Ovary (tissue), 9 donors: ENCODE measurements around the gene AURKB. TPM values are rescaled to one million over a fixed set of nuclear protein-coding genes. Genes with fewer than 3 reads are reported as not detected.

Source experiments
- DNase-seq, 5 donors: peaks; one replicate each; pipeline ENCODE4 v3.0.0-alpha.2; 2019 to 2020
- H3K27ac ChIP-seq, 2 donors: fragments of 200-600 bp; one replicate each; pipeline versions ENCODE4 v1.5.1 to v1.8.0; 2019 to 2022
- H3K27me3 ChIP-seq: fragments of 200-600 bp; one replicate; pipeline ENCODE4 v1.8.0; 2022
- H3K36me3 ChIP-seq: fragments of 200-600 bp; sonication (generic); one replicate; pipeline ENCODE4 v1.5.1; 2019
- H3K4me1 ChIP-seq: one replicate; pipeline ENCODE4 v1.8.1; 2013; ENCODE audit warnings: mild to moderate bottlenecking, moderate library complexity; ENCODE audit not compliant: insufficient read depth
- H3K4me3 ChIP-seq: fragments of 200-600 bp; sonication (generic); one replicate; pipeline ENCODE4 v1.5.1; 2017
- H3K9me3 ChIP-seq, 2 donors: fragments of 200-600 bp in 1 of 2; sonication (generic) in 1 of 2; one replicate each; pipeline versions ENCODE4 v1.5.1 to v1.8.1; 2013 to 2019; ENCODE audit warnings: mild to moderate bottlenecking in 1 of 2, moderate library complexity in 1 of 2
- EP300 ChIP-seq: sonication (generic); formaldehyde crosslinking; IDR thresholded peaks from one replicate; pipeline ENCODE4 v1.6.1; 2017; ENCODE audit warnings: antibody characterized with exemption
- POLR2A ChIP-seq: fragments of 450-650 bp; IDR thresholded peaks from one replicate; pipeline ENCODE4 v1.6.1; 2017; ENCODE audit warnings: antibody characterized with exemption, mild to moderate bottlenecking, moderate library complexity
- WGBS, 3 donors: extraction: QIAGEN DNeasy Blood & Tissue Kit in 1 of 3; methylation state at CpG; one replicate each; pipeline versions ENCODE4 v1.1.5 to v1.1.7; 2013 to 2017; 5-methylcytosine and 5-hydroxymethylcytosine counted together
- intact Hi-C, 4 donors: fragments of 100-400 bp; cut with DNase I; formaldehyde crosslinking; loops; one replicate each; pipeline versions ENCODE4 v1.11.0 to v1.15.1; 2022 to 2023
- polyA plus RNA-seq, 2 donors: library from polyadenylated mRNA; stranded (reverse); fragments of 200-250 nt in 1 of 2; fragments of 350-450 nt in 1 of 2; fragmentation: Illumina TruSeq in 1 of 2; extraction: RNeasy Lipid Tissue Mini Kit (QIAGEN cat#74804) in 1 of 2; gene quantifications; one replicate each; pipeline ENCODE4 v1.2.3, GENCODE V29; 2013 to 2014
- total RNA-seq, 7 donors: library from RNA; depleted of rRNA in 2 of 7; stranded (reverse); fragments of >200 nt in 2 of 7; fragmentation: NEBNext Ultra II Directional in 3 of 7; extraction: Animal tissue kit (Norgen Biotek cat#: 25700) in 3 of 7; gene quantifications; one replicate each; pipeline versions ENCODE4 v1.1.0 to v1.2.4, GENCODE V29; 2016 to 2023
- TF ChIP-seq, protein P1 (sequence below), 3 donors: fragments of 450-650 bp in 2 of 3; fragments of 200-600 bp in 1 of 3; IDR thresholded peaks; one replicate each; pipeline versions ENCODE4 v1.5.1 to v1.8.0; 2016 to 2022; ENCODE audit warnings: antibody characterized with exemption in 3 of 3, mild to moderate bottlenecking in 1 of 3
- donor health status: DM: no; HTN: no; CAD: no; lungs with moderate emphysema.
- donor health status: DM: no; HTN: no; CAD: no.
- donor health status: Bipolar disorder and iron deficiency.
- donor health status: DM: yes; HTN: yes; CAD: no.
- donor health status: DM: no; HTN: no; CAD: no.
- donor health status: DM: yes; HTN: yes; CAD: no.

AURKB gene
- total and polyA plus RNA-seq, 9 donors: 0.68 to 1.7 (median 1.1) TPM; not detected in 3

DNA sequence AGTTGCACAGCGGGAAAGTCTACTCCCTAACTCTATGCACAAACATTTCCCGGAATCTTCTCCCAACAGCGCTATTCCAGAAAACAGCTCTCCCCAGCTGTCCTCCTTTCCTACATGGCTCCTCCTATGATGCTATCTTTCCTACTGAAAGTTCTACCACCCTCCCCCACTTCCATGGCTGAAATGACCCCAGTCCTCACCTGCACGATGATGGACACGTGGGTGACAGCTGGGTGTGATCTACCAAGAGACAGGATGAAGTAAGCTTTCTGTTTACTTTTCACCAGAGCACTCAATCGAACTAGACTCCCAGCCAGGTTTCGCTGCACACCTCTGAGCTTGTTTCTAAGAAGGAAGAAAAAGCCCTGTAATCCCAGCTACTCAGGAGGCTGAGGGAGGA lies 26.8 kb upstream of the AURKB start:
- H3K9me3 ChIP-seq: no peaks in the 10 kb centered on the region
- intact Hi-C loops: no loop called here
- 44 to 73% (median 57%) methylated on average over 7 of the region's 7 CpGs for WGBS, 3 donors
- TF ChIP-seq EP300 (no peak), POLR2A (no peak)
- TF ChIP-seq, protein P1, sequence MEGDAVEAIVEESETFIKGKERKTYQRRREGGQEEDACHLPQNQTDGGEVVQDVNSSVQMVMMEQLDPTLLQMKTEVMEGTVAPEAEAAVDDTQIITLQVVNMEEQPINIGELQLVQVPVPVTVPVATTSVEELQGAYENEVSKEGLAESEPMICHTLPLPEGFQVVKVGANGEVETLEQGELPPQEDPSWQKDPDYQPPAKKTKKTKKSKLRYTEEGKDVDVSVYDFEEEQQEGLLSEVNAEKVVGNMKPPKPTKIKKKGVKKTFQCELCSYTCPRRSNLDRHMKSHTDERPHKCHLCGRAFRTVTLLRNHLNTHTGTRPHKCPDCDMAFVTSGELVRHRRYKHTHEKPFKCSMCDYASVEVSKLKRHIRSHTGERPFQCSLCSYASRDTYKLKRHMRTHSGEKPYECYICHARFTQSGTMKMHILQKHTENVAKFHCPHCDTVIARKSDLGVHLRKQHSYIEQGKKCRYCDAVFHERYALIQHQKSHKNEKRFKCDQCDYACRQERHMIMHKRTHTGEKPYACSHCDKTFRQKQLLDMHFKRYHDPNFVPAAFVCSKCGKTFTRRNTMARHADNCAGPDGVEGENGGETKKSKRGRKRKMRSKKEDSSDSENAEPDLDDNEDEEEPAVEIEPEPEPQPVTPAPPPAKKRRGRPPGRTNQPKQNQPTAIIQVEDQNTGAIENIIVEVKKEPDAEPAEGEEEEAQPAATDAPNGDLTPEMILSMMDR (IDR thresholded peaks at IDR 0.05): no peak
- DNase-seq: no peak
- H3K36me3 ChIP-seq: no peaks in the 10 kb centered on the region
- H3K4me3 ChIP-seq: no peak overlapping the region
- H3K27me3 ChIP-seq: no peaks in the 10 kb centered on the region
- no peak overlapping the region for H3K27ac ChIP-seq
- H3K4me1 ChIP-seq: no peaks in the 10 kb centered on the region

DNA sequence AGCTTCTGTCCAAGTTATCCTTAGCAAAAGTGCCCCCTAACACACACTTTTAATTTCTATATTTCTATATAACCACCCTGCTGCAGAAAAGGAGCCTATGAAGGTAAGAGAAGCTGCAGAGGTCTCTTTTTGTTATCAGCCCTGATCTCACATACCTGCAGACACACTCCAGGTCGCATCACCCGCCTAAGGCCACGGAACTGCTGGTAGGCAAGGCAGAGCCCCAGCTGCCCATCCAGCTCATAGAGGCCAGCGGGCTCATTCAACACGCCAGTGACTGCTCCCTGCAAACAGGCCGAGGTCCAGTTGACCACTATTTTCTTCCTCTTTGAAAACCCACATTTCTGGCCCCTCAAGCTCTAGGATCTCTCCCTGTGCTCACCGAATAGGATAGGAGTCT lies 25.3 kb upstream of the AURKB start:
- no peak overlapping the region for H3K27ac ChIP-seq
- WGBS, 3 donors: 92 to 95% (median 95%) methylated on average over 7 of the region's 7 CpGs
- H3K4me1 ChIP-seq: no peaks in the 10 kb centered on the region
- intact Hi-C loops: no loop called here
- TF ChIP-seq POLR2A (no peak), EP300 (no peak)
- TF ChIP-seq, protein P1 (IDR thresholded peaks at IDR 0.05): no peak
- H3K36me3 ChIP-seq: no peaks in the 10 kb centered on the region
- H3K27me3 ChIP-seq: no peaks in the 10 kb centered on the region
- no peak overlapping the region for H3K4me3 ChIP-seq
- no peaks in the 10 kb centered on the region for H3K9me3 ChIP-seq
- DNase-seq: no peak

DNA sequence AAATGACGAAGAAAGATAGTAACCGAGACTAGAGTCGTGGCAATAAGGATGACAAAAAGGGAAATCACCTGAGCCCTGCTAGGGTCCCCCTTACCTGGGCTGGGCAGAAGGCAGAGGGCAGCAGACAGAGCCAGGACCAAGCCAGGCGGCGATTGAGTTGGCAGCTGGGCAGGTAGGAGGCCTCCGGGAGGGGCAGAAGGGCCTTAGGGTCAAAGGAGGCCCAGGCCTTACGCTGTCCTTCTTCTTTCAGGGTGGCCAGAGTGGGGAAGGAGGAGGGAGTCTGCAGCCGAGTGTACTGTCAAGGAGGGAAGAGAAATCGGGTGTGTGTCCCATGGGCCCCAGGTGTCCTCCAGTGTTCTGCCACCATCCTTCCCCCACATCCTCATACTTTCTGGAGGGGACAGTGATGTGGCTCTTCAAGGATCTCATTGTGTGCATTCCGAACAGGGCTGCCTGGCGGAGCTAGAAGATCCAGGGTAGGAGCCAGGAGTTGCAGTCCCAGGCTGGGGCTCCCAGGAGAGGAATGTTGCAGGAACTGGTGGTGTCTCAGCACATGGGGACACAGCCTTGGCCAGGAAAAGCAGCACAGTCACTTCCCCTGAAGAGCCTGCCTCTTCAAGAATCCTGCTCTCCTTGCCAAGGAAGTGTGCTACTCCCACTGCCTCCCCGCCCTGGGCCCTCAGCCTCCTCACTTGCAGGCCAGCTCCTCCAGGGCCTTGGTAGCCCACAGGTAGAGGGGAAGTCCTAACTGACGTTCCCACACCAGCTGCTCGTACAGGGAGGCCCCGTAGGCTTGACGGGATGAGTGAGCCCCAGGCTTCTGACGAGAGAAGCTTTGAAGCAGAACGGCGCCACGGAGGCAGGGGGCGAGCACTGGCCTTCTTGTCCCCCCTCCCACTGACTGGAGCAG lies 24.2 kb upstream of the AURKB start:
- H3K36me3 ChIP-seq: no peaks in the 10 kb centered on the region

DNA sequence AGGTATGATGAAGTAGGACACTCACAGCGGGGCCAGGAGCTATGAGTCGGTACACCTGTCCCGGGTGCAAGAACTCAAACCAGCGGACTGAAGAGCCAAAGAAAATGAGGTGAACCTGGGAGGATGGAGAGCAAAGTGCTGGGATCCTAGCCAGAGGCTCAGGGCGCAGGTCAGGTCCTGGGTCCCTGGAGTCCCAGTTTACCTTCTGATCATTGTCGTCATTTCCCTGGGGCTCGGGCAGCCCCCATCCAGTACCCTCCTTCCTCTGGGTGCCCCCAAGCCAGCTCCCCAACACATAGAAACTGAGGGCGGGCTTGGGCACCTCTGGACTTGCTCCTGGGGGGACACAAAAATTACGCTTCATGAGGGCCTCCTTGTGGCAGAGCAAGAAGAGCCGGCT lies 21.3 kb upstream of the AURKB start:
- intact Hi-C loops: no loop called here
- 89 to 96% (median 95%) methylated on average over 10 of the region's 10 CpGs for WGBS, 3 donors
- Histone ChIP-seq H3K9me3 (no peaks in the 10 kb centered on the region), H3K4me1 (peaks cover 3% of the 10 kb centered on the region), H3K4me3 (no peak overlapping the region), H3K27ac (no peak overlapping the region), H3K27me3 (no peaks in the 10 kb centered on the region), H3K36me3 (no peaks in the 10 kb centered on the region)
- DNase-seq: no peak
- TF ChIP-seq, protein P1 (IDR thresholded peaks at IDR 0.05): no peak
- TF ChIP-seq EP300 (no peak), POLR2A (no peak)

More for the DNA sequence above, 24.2 kb upstream of the AURKB start:
- intact Hi-C loops: no loop called here
- H3K27ac ChIP-seq: no peak overlapping the region
- no peak for TF ChIP-seq EP300
- TF ChIP-seq, protein P1 (IDR thresholded peaks at IDR 0.05): no peak
- TF ChIP-seq POLR2A: no peak
- H3K4me1 ChIP-seq: no peaks in the 10 kb centered on the region
- H3K9me3 ChIP-seq: no peaks in the 10 kb centered on the region
- 89 to 91% (median 90%) methylated on average over 21 of the region's 21 CpGs for WGBS, 3 donors
- no peaks in the 10 kb centered on the region for H3K27me3 ChIP-seq
- no peak for DNase-seq
- H3K4me3 ChIP-seq: no peak overlapping the region
